M059J (cell line): Measurements from ENCODE around the gene CDKL2. TPM values are rescaled to one million over a fixed set of nuclear protein-coding genes. Genes with fewer than 3 reads are reported as not detected.
"Not testable (repeated sequence)": the region's sequence is repeated elsewhere in the genome, so short reads cannot be mapped to it uniquely, and the experiment has no call there.

Experiments
- DNase-seq: peaks from one replicate; pipeline ENCODE4 v3.0.0-alpha.2; 2012; ENCODE audit warnings: low read depth
- total RNA-seq: library from RNA; depleted of rRNA; stranded (reverse); fragments of >200 nt; shearing (Covaris generic); gene quantifications from 2 replicates; pipeline ENCODE4 v1.2.3, GENCODE V29; 2014; rRNA removed

CDKL2 gene
- 0.05 and 0.15 TPM in 2 replicates for total RNA-seq

- no peak for DNase-seq
Observed at GRCh38 chr4:75630174-75630936, at the start of gene CDKL2. Gene CDKL2, minus strand, starts transcription at chr4:75630528. Its CDS starts 4,540 bp downstream, at chr4:75625988.

- DNase-seq, result no peak
Observed at GRCh38 chr4:75678965-75679364, 48.6 kb upstream of the CDKL2 start.

GRCh38 chr4:75678473-75678872 lies 48.1 kb upstream of the CDKL2 start:
- no peak for DNase-seq

- DNase-seq, result no peak
Observed at GRCh38 chr4:75675004-75675531, 44.7 kb upstream of the CDKL2 start.

- DNase-seq, result peak; percentile 22
Observed at GRCh38 chr4:75673959-75674328, 43.6 kb upstream of the CDKL2 start.

GRCh38 chr4:75673027-75673958 lies 43.0 kb upstream of the CDKL2 start, which contains the start of gene G3BP2:
Gene G3BP2, minus strand, starts transcription at chr4:75673411. Its CDS starts 11,386 bp downstream, at chr4:75662025.
- DNase-seq, result peak; percentile 95

GRCh38 chr4:75672461-75673026 lies 42.2 kb upstream of the CDKL2 start:
- peak; percentile 57 for DNase-seq

DNA sequence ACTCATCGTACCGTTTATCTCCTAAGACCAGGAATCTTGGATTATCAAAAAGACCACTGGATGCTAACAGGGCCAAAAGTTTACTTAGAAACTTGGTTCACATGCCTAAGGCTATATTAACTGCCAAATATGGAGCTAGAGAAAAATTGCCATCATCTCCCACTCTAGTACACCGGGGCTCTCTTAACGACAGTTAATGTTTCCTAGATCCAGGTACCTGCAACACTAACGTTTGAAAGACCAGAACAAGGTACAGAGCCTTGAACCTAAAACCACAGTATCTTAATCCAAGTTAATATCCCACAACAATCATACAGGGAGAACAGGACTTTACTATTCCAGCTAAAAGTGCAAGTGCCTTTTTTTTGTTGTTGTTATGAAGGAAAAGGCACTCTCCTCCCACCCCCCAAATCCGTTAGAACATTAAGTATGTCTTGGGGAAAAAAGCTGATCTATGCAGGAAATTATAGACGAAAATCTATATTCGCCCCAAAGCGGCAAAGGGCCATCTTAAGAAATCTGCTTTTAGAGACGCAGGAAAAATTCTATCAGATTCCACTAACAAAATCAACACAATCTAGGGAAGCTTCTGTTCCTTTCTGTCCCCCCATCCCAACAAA lies 41.6 kb upstream of the CDKL2 start:
- DNase-seq, result peak; percentile 16

GRCh38 chr4:75668596-75668995 lies 38.3 kb upstream of the CDKL2 start:
- no peak for DNase-seq

- DNase-seq, result not testable (repeated sequence)
Observed at GRCh38 chr4:75667636-75668035, 37.3 kb upstream of the CDKL2 start.

- DNase-seq, result no peak
Observed at GRCh38 chr4:75666299-75666698, 36.0 kb upstream of the CDKL2 start.

DNA sequence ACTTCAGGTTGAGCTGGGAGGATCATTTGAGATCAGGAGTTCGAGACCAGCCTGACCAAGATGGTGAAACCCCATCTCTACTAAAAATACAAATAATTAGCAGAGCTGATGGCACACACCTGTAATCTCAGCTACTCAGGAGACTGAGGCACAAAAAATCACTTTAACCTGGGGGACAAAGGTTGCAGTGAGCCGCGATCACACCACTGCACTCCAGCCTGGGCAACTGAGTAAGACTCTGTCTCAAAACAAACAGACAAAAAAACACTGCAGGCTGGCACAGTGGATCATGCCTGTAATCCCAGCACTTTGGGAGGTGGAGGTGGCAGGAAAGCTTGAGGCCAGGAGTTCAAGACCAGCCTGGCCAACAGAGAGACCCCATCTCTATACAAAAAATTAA lies 34.3 kb upstream of the CDKL2 start:
- not testable (repeated sequence) for DNase-seq

DNA sequence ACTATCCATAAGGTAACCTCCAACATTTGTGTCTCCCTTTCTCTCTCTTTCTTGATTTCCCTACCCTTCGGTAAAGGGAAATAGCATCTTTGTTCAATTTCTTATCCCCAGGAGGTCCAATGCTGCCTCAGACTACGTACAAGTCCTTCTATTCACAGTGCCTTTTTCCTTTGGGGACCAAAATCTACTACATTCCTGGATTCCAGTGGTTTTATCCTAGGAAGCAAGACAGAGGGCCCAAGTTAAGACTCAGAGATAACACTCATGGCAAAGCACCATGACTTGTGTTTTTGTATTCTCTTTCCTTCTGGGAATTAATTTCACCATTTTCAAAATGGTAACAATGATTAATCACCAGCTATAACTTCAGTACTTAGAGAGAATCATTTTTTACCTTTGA lies 32.3 kb upstream of the CDKL2 start:
- DNase-seq, result no peak

DNA sequence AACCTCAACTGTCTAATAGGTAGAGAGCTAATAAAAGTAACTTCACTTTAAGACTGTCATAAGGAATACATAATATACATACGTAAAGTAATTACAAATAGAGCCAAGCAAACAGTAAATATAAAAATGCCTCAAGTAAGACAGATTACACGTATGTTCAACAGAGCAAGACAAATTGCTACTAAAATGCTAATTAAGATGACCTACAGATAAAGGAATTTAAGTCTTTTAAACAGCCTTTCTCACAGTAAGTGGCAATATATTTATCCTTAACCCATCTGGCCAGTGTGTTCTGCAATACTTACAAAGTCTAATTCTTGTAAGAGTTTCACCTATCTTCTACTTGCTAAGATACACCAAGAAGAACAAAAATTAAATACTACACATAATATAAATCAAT lies 30.2 kb upstream of the CDKL2 start:
- peak; percentile 25 for DNase-seq

GRCh38 chr4:75659512-75660031 lies 29.2 kb upstream of the CDKL2 start:
- no peak for DNase-seq

GRCh38 chr4:75658876-75659275 lies 28.5 kb upstream of the CDKL2 start:
- DNase-seq, result peak; percentile 18

DNA sequence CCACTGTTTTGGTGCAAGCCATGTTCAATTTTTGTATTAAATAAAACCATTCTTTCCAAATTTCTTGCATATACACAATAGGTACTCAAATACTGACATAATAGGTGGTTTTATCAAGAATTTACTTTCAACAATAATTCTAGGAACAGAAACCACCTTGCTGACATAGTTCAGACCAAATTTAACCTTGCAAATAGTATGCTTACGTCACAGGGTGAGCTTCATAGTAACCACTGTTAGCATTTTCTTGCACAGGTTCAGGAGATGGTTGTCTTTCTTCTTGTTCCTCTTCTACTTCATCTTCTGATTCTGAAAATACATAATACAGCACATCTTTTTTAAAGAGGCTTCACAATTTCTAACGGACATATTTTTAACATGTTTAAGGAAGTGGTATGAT lies 25.2 kb upstream of the CDKL2 start:
- no peak for DNase-seq

DNA sequence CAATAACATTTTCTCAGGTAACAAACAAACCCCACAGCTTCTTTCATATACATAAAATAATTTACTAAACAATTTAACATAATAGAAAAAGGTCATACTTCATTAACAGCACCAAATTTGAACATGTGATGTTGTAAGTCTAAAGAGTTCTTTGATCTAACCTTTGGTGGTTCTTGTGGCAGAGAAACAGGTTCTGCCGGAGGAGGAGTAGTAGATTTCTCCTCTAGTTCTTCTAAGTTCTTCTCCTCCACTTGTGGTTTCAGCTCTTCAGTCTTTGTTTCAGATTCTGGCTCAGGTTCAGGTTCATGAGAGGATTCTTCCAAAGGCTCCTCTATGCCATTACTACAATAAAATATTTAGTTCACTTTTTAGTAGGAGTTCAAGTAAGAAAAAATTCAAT lies 24.6 kb upstream of the CDKL2 start:
- no peak for DNase-seq

DNA sequence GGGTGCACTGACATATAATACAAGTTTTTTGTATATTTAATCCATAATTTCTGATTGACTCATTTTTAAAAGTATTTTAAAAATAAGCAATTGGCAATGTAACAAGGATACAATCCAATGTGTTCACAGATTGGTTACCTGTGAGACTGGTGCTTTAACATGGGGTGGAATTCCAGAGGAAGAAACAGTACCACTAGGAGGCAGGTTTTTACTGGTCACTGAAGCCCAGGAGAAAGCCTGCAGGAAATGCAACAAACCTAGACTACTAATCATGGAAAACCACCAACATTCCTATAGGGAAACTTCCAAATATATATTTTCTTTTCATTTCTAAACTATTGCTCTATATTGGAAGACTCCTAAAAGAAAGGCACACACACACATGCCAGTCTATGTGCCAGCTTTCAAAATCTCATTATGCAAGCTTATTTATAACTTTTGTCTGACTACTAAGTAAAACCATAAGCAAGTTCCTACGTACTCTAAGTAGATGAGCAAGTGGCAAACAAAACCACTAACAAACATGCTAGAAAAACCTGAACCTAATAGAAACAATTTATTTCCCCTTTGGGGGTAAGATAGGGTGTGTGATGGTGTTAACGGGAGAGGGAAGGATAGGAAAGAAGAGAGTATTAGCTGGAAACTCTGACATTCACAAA lies 23.6 kb upstream of the CDKL2 start:
- peak; percentile 24 for DNase-seq

DNA sequence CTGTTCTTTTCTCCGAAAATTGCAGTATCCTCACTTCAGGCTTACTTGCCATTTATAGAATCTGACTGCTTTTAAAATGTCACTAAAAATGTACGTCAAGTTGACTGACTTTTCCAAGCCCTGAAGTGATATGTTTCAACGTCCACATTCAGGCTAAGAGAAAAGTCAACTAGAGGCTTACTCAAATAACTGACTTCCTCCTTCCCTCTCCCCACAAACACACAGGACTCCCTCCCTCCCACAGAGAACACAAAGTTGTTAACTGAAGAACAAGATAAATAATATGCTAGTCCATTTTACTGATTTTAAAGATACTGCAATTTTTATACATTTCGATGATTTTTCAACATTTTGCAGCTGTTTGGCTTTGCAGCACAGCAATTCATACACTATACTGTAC lies 13.8 kb upstream of the CDKL2 start:
- DNase-seq, result no peak

GRCh38 chr4:75643651-75644050 lies 13.3 kb upstream of the CDKL2 start:
- DNase-seq, result no peak
